T47D (cell line): Measurements from ENCODE around the gene DNAJC6.
A peak's percentile ranks its signal among the peaks of the same experiment; 100 is the strongest.

Experiments used
- DNase-seq, 2 experiments: peaks; one replicate each; pipeline versions ENCODE4 v3.0.0 to v3.0.0-alpha.2; 2011 to 2012; ENCODE audit warnings: low read depth in 1 of 2, low spot score in 1 of 2
- JUND ChIP-seq: IDR thresholded peaks from 2 replicates; pipeline ENCODE4 v1.6.1; 2012; ENCODE audit warnings: low read depth
- in situ Hi-C: cut with HindIII; loops from 2 replicates; pipeline ENCODE4 v1.10.0; 2016; ENCODE audit warnings: low sequenced_read_pairs, low pct_unique_long_range_greater_than_20kb

DNAJC6 gene

GRCh38 chr1:65422241-65423203, 113.2 kb downstream of the DNAJC6 start:
- TF ChIP-seq JUND: no peak
- in situ Hi-C loops: no loop called here
- DNase-seq: peak in 1 of 2 experiments; percentile 27

GRCh38 chr1:65423884-65424572, 114.7 kb downstream of the DNAJC6 start:
- in situ Hi-C loops: no loop called here
- no peak for TF ChIP-seq JUND
- DNase-seq: no peak

GRCh38 chr1:65424573-65424889, 115.2 kb downstream of the DNAJC6 start:
- in situ Hi-C loops: no loop called here
- TF ChIP-seq JUND: no peak
- no peak for DNase-seq

- in situ Hi-C loops: no loop called here
- DNase-seq: no peak
- no peak for TF ChIP-seq JUND
Measured at GRCh38 chr1:65425006-65425405, 115.7 kb downstream of the DNAJC6 start.

- no peak for TF ChIP-seq JUND
- DNase-seq: peak in 1 of 2 experiments; percentile 66
- in situ Hi-C loops: no loop called here
Measured at GRCh38 chr1:65425697-65426096, 116.4 kb downstream of the DNAJC6 start.

GRCh38 chr1:65429078-65429477, 119.7 kb downstream of the DNAJC6 start:
- in situ Hi-C loops: no loop called here
- DNase-seq: no peak
- TF ChIP-seq JUND: no peak

GRCh38 chr1:65429806-65430205, 120.5 kb downstream of the DNAJC6 start:
- no peak for TF ChIP-seq JUND
- DNase-seq: no peak
- in situ Hi-C loops: no loop called here

- in situ Hi-C loops: no loop called here
- peak in 1 of 2 experiments; percentile 47 for DNase-seq
- TF ChIP-seq JUND: no peak
Measured at GRCh38 chr1:65431111-65431705, 121.9 kb downstream of the DNAJC6 start.

- in situ Hi-C loops: no loop called here
- no peak for TF ChIP-seq JUND
Measured at GRCh38 chr1:65432918-65433317, 123.6 kb downstream of the DNAJC6 start.

GRCh38 chr1:65434255-65434654, 124.9 kb downstream of the DNAJC6 start:
- no peak for TF ChIP-seq JUND
- no peak for DNase-seq
- in situ Hi-C loops: no loop called here

More at GRCh38 chr1:65432918-65433317, 123.6 kb downstream of the DNAJC6 start:
- no peak for DNase-seq

- TF ChIP-seq JUND: no peak
- peak in 1 of 2 experiments; percentile 60 for DNase-seq
- in situ Hi-C loops: no loop called here
Measured at GRCh38 chr1:65434760-65435159, 125.4 kb downstream of the DNAJC6 start.

GRCh38 chr1:65435987-65436386, 126.6 kb downstream of the DNAJC6 start:
- in situ Hi-C loops: no loop called here
- DNase-seq: peak in 1 of 2 experiments; percentile 48
- no peak for TF ChIP-seq JUND

- no peak for DNase-seq
- in situ Hi-C loops: no loop called here
- no peak for TF ChIP-seq JUND
Measured at GRCh38 chr1:65437616-65438015, 128.3 kb downstream of the DNAJC6 start.
